GM19328 (cell line): Measurements from ENCODE around the gene RUFY2.
"Not testable (repeated sequence)": the region's sequence is repeated elsewhere in the genome, so short reads cannot be mapped to it uniquely, and the experiment has no call there.

Experiments
- ATAC-seq: cut with Tn5 transposase; IDR thresholded peaks from one replicate; pipeline ENCODE4 v1.9.1; 2021; ENCODE audit warnings: mild to moderate bottlenecking, moderate library complexity; ENCODE audit not compliant: unreplicated experiment

Gene RUFY2

DNA sequence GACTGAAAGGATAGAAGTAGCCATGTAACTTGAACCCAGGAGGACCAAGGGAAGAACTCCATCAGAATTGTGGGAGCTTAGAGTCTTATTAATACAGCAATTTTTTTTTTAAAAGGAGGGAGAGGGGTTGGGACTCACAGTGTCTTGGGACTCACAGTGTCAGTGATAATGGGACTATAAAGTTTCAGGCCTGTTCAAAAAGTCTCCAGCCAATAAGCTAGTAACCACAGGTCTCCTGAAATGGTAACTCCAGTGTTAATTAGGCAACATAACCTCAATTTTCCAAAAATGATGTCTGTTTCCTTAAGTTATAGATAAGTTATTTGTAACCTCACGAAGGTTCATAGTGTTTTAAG lies 77.6 kb downstream of the RUFY2 start:
- ATAC-seq: no peak

DNA sequence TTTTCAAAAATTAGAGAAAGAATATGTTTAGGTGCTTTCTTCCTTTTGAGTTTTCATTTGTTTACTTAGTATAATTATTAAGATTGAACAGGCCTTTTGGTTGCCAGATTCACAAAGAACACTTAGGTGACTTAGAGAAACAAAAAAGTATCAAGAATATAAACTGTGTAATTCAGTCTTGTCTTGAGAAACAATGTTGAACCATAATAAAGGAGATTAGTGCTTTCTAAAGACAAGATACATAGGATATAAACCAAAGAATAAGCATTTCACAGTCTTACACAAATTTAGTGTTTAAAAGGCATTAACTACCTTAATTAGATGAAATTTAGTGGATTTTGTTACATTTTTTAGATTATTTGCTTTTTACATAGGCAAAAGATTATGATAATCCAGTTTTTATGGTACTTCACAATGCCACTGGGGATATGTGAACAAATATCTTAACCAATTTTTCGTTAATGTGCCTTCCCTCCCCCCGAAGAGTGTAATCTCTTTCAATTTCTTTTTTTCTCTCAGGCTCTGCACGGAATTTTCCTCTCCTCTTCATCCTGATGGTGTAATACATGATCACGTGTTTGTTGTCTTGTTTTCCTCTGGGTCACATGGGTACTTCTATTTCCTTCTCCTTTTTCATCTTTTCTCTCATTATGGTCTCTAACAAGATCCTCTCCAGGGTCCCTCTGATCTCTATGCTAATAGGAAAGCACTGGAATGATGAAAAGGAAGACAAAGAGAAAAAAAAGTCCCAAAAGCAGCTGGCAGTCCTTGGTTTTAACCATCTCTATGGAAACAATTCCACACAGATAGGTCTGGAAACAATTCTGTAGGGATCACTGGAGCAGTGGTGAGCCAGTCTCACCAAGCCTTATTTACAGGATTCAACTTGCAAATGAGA lies 78.9 kb downstream of the RUFY2 start:
- ATAC-seq: no peak

DNA sequence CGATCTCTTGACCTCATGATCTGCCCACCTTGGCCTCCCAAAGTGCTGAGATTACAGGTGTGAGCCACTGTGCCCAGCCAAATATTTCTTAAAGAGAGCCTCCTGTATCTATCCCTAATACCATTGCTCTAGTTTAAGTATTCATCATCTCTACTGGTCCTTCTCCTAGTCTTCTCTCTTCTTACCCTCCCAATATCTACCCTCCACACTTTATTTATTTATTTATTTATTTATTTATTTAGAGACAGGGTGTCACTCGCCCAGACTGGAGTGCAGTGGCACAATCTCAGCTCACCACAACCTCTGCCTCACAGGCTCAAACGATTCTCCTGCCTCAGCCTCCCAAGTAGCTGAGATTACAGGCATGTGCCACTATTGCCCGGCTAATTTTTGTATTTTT lies 82.7 kb downstream of the RUFY2 start:
- ATAC-seq: not testable (repeated sequence)

DNA sequence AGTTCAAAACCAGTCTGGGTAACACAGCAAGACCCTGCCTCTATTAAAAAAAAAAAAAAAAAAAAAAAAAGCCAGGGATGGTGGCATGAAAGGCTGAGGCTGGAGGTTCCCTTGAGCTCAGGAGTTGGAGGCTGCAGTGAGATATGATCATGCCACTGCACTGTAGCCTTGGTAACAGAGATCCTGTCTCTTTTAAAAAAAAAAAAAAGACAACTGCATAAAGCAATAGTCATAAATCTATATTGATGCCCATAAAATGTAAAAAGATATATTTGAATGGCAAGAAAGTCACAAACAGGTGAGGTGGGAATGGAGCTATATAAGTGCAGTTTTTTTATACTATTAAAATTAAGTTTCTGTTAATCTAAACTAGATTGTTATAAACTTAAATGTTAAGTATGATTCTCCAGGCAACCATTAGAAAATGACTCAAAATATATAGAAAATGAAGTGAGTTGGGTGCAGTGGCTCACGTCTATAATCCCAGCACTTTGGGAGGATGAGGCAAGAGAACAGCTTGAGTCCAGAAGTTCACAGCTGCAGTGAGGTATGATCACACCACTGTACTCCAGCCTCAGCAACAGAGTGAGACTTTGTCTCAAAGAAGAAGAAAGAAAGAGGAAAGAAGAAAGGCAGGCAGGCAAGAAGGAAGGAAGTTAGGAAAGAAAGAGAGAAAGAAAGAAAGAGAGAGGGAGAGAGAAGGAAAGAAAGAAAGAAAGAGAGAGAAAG lies 88.6 kb downstream of the RUFY2 start:
- no peak for ATAC-seq

DNA sequence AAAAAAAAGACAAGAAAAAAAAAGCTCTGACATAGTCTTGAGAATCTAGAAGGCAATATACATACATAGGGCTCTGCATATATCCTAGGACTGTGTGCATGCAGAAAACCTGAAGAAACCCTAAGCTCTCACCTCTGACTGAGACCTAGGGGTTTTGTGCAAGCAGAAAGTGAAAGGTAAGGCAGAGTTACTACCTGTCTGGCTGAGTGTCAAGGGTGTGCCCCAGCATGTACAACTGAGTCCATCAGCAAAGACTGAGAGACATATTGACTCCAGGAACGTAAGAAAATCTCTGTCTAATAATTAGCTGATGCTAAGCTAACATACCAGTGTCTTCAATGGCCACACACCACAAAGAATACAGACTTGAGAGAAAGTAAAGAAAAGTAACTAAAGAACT lies 91.5 kb downstream of the RUFY2 start:
- ATAC-seq: no peak

DNA sequence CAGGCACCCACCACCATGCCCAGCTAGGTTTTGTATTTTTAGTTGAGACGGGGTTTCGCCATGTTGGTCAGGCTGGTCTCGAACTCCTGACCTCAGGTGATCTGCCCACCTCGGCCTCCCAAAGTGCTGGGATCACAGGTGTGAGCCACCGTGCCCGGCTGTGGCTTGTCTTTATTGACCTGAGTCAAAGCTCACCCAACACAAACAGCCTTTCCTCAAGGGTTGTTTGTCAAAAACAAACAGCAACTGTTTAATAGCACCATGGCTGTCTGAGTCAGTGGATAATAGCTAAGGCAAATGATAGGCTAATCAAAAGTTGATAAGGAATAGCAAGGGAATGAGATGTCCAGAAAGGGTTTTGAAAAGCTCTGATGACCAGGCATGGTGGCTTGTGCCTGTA lies 92.1 kb downstream of the RUFY2 start:
- ATAC-seq: not testable (repeated sequence)

DNA sequence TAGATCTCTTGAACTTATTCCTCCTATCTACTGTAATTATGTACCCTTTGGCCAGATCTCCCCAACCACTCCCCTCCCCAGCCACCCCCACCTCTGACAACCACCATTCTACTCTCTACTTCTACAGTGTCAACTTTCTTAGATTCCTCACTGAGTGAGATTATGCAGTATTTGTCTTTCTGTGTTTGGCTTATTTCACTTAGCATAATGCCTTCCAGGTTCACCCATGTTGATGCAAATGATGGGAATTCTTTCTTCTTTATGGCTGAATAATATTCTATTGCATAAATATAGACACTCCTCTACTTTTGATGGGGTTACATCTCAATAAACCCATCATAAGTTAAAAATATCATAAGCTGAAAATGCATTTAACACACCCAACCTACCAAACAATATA lies 96.5 kb downstream of the RUFY2 start:
- no peak for ATAC-seq

DNA sequence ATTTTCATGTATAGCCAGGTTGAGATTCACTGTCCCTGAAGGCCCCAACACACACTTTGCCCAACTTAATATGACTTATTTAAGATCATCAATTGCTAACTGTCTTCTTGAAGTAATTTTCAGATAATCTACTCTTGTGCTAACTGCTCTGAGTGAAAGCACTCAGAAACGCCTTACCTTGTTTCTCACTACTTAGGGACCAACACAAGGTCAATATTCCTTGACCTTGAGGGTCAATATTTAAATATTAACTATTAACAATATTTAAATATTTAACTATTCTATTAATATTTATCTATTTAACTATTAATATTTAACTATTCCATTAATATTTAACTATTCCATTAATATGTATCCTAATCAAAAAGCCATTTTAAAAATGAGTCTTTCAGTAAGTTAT lies 101.2 kb downstream of the RUFY2 start:
- no peak for ATAC-seq

DNA sequence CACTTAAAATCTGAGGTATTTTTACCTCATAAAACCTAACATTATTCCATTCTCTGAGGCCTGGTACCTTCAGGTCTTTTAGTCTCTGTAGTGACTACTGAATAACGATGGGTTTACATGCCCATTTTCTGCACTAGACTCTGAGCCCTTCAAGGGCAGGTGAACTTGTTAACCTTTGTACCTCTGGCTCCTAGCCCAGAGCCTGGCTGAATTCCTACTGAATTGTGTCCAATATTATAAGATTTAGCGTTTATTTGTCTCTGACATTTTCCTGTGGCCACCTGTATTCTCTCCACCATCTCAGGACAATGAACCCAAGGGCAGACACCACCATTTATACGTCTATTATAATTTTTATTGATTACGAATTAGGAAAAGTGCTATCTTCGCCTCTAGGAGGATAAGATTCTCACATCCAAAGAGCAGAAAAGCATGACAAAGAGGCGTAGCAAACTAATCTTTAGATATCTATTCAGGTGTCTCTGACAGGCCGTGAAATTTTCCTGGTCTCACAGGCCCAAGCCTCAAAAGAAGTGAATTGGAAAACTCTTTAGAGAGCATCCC lies 103.1 kb downstream of the RUFY2 start:
- no peak for ATAC-seq

DNA sequence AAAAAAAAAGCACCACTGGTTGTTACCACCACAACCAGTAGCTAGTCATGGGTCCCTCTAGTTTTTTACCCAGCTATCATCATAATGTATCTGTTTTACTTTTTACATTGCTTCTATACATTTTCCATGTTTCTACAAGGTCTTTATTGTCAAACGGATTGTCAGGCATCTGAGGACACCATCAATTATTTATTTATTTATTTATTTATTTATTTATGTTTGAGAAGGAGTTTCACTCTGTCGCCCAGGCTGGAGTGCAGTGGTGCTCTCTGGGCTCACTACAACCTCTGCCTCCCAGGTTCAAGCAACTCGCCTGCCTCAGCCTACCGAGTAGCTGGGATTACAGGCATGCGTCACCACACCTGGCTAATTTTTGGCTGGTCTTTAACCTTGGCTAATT lies 104.2 kb downstream of the RUFY2 start:
- ATAC-seq: no peak

DNA sequence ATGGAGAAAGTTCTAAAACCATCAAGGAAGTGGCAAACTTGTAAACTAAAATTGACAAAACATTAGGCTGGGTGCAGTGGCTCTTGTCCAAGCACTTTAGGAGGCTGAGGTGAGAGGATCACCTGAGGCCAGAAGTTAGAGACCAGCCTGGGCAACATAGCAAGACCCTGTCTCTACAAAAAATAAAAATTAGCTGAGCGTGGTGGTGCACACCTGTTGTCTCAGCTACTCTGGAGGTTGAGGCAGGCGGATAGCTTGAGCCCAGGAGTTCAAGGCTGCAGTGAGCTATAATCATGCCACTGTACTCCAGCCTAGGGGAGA lies 104.6 kb downstream of the RUFY2 start:
- no peak for ATAC-seq

DNA sequence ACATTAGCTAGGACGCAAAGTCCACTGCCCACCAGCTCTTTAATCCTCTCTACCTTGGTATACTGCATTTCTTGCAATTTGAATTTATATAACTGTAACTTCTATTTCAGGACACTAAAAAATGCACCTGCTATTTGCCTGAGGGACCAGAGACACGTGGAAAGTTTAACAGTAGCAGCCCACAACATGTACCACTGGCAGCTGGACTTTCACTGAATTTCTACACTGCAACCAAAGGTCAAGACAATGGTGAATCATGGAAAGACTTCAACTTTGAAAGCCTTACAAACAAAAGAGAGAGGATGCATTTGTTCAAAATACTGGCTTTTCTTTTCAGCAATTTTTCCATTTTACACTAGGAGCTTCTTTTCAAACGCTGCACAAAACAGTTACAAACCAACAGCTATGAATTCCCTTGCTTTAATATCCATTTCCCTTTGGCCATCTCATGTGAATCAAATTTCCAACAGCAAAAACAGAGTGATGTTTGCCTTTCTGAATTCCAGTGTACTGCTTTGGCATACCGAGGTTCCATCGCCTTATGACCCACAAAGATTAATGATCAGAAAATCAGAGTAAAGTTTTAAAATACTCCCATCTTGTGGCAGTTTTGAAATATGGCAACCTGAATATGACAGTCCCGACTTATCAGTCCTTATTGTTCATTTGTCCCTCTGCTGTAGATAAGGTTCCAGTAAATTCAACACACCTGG lies 105.1 kb downstream of the RUFY2 start:
- no peak for ATAC-seq

DNA sequence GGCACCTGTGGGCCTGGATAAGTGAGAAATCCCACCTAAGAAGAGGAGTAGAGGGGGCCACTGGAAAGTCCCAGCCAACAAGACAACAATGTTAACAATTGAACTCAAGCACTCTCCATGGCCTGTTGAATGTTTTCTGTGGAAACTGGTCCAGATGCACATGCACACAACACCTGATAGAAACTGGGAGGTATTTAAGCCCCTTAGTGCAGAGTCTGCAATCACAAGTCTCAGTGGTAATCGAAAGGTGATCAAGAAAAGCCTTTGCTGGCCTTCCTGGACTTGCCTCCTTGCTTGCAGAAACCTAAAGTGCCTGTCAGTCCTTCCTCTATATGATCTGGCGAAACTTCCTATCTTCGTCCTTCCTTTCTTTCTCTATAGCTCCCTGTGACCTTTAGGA lies 105.8 kb downstream of the RUFY2 start:
- no peak for ATAC-seq

DNA sequence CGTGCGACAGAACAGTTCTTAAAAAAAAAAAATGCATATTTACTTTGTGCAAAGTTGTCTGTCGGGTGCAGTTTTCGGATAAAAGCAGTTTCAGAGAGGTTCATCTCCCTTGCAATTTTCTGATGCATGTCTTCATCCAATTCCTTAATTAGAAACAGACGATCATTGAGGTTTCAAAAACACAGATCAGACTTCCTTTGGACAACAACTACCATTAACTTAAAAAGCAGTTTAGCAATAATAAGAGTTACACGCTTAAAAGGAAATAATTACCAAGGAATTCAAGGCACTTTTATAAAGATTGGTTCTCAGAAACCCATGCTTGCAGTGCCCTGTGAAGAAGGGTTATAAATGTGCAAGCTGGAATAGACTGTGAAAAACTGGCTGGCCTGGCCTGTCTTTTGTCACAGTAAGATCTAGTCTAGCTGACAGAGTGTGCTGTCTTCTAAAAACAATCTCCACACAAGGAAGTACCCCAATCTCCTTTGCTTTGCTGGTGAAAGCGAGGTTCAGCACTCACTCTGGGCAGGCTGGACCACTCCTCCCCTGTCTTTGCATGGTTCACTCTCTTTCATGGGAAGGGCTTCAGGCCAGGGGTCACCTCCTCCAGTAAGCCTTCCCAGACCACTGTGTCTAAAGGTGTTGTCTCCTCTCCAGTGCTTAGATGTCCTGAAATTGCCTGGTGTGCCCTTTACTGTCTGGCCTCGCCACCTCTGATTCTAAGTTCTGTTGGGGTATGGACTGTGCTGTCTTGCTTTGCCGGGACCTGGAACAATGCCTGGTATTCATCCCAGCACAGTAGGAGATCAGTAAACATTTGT lies 110.0 kb downstream of the RUFY2 start:
- ATAC-seq: no peak
